NCI-H2081 (cell line): ENCODE results near the gene GSTK1.
"Not testable (repeated sequence)": the region's sequence is repeated elsewhere in the genome, so short reads cannot be mapped to it uniquely, and the experiment has no call there.

Source experiments
- DNase-seq, 2 experiments: peaks; one replicate each; lab custom pipeline; 2025; lab: John Stamatoyannopoulos, UW

GSTK1 gene

DNA sequence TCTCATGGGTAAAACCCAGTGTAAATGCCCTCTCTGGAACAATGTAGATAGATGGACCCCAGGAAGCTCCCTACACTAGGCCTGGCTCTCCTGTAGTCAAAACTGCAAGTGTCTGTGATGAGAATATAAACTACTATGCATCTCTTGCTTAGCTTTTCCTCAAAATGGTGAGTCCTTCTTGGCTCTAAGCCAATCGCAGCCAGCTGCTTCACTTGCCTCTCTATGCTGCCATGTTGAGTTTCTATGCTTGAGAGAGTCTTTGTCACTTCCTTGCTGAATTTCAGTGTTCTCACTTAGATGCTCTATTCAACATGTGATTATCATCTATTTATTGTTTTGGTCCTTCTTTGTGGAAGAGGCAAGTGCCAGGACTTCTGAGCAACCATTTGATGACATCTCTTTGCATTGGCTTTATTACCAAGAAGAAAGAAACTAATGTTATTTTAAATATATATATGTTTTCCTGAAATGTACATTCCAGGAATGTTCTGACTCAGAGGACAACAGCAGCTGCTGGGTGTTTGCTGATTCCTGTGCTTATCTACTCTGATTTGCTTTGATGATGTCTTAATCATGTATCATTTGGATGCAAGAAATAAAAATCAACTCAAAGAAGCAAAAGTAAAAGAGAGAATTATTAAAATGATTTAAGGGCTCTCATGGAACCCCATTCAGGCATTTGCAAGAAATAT is 24.8 kb upstream of the GSTK1 start:
- no peak for DNase-seq

DNA sequence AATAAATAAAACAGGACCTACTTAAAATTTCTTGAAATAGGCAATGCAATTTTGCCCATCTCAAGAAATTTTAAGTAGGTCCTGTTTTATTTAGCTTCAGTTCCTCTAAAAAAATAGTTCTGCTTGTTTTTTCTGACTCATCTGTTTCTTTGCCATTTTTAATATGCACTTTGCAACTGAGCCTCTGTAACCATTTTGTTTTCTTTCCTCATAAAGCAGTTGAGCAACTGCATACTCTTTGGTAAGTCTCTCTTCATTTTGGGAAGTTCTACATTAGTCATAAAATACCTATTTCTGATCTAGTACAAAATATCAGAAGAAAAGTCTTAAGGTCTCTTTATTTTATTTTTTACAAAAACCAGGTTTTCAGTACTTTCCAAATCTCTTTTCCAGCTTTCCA is 23.4 kb upstream of the GSTK1 start:
- no peak for DNase-seq

DNA sequence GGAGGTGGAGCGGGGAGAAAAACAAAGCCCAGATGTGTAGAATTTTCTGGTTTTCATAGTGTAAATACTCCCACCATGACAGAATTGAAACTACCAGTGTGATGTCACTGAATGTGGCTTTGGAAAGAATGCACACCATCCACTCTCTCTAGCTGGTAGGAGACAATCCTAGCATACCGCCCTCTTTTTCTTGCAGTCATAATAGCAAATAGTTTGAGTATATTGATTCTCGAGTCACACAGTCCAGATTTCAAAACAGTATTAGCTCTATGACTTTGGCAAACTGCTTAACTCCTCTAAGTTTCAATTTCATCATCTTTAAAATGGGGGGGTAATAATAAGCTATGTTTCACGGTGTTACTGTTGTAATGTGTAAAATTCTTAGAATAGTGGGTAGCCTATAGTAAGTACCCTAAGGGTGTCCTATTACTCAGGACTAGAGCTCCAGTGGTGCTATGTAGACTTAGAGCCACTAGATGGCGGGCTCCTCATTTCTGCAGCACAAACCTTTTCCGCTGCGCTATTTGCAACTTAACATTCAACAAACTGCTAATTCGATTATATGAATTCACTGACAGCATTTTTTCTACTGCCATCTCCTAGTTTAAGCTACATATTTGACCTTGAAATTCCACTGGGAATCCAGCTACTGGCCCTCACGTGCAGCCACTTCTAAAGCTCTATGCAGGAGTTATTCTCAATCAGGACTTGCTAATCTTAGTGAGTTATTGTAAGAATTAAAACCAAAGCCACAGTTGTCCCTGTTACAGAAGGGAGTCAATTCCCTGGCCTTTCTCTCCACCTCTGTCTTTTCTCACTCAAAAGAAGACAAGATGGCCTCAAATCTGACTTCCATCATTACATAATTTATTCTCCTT is 22.7 kb upstream of the GSTK1 start:
- peak; percentile 71 to 72 for DNase-seq

DNA sequence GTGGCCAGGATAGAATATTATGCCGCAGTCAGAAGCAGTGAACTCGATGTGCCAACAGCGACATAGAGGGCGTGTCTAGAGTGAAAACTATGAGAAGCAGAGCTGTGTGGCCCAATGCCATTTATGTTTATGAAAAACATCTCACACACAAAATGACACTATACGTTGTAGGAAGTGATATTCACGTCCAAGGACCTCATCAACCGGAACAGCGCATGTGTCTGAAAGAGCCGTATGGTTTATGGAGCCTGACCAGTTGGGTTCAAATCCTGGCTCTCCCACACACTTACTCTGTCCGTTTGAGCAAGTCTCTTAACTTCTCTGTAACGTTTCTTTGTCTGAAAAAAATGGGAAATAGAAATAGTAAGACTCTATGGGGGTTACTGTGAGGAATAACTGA is 20.9 kb upstream of the GSTK1 start:
- DNase-seq: no peak

DNA sequence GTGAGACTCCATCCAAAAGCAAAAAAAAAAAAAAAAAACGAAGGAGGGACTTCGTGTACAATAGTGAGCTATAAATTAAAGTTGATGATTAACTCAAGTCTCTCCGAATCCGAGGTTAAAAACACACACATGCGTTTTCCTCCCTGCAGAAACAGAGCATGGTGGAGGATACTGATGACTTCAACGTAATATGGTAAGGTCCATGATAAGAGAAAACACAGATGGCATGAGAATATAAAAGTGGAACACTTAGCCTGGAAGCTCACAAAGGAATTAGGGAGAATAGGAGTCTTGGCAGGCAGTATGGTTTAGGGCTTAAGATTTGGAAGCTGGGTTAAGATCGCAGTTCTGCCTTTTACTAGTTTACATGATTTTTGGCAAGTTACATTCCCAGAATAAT is 20.1 kb upstream of the GSTK1 start:
- no peak for DNase-seq

DNA sequence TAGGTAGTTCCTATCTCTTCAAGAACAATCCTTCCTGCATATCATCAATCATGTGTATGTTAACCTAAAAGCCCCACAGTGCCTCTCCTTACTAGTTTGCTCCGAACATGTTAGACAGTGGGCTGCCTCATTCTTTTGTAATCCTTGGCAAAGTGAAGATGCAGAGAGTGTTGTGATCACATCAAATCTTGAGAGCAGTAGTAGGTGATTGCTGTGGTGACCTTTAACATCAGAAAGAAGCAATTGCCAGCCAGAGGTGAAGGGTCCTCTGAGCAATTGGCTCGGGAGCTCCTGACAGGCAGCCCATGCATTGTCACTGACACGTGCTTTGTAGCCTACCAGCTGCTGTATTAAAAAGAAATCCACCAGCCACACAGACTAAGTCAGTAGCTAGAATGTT is 19.6 kb upstream of the GSTK1 start:
- no peak for DNase-seq

DNA sequence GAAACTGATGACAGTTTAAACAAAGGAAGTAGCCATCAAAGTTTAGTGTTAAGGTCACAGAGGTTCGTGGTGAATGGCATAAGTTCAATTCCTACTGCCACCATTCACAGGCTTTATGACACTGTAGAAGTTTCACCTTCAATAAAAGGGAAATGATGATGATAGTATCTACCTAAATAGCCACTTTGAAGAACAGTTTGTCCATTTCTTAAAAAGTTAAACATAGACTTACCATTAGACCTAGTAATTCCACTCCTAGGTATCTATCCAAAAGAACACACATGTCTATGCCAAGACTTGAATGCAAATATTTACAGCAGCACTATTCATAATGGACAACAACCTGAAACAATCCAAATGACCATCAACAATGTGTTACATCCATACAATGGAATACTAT is 18.9 kb upstream of the GSTK1 start:
- no peak for DNase-seq

DNA sequence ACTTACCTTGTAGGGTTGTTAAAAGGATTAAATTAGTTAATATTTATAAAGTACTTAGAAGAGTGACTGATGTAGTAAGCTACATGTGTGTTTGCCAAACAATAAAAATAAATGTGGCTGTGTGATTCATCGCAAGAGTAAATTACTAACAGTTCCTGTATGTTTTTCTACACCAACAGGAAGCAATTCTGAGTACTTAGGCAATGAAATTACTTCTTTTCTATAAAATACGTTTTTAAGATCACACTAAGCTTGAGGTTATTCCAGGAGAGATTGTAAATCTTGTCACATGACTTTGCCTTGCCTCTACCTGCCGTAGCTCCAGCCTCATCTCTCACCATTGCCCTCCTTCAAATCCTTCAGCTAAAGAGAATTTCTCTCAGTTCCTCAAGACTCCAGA is 18.1 kb upstream of the GSTK1 start:
- DNase-seq: peak; percentile 8 to 50

DNA sequence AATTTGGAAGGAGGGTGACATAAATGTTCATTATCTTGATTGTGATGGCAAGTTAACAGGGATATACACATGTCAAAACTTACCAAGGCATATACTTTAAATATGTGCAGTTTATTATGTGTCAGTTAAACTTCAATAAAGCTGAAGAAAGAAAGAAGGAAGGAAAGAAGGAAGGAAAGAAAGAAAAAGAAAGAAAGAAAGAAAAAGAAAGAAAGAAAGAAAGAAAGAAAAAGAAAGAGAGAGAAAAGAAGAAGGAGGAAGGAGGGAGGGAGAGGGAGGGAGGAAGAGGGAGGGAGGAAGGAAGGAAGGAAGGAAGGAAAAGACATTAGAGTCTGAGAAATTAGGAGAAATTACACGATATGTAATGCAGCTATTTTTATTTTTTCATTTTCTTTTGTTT is 15.9 kb upstream of the GSTK1 start:
- no peak for DNase-seq

DNA sequence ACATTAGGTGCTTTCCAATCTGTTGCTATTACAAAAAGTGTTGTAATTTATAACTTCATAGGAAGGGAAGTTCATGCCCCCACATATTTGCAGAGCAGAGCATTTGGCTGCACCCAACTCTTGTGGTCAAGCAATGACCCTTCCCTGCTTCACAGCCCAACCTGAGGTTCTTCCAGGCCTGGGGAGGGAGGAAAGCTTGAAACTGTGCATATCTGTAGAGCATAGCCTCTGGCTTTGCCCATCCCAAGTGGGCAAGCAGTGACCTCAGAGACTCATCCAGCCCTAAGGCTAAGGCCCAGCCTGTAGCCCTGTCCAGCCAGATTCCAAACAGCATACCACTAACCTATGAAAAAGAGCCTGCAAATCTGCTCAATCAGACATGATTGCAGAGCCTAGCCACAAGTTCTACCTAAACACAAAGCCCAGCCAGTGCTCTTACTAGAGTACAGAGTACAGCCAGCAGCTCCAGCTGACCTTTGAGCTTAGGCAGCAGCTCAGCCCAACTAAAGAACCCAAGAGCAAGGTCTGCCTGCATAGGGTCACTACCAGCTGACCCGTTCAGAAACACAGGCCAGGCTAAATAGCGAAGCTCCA is 14.4 kb upstream of the GSTK1 start:
- no peak for DNase-seq

DNA sequence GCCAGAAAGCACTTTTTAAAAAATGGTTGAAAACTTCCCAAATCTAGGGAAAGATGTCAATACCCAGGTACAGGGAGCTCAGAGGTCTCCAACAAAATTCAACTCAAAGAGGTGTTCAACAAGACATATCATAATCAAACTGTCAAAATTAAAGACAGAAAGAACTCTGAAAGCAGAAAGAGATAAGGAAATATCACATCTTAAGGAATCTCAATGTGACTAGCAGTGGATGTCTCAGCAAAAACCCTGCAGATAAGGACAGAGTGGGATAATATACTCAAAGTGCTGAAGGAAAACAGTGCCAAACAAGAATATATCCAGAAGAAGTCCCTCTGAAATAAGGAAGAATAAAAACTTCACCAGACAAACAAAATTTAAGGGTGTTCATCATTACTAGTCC is 13.0 kb upstream of the GSTK1 start:
- no peak for DNase-seq

DNA sequence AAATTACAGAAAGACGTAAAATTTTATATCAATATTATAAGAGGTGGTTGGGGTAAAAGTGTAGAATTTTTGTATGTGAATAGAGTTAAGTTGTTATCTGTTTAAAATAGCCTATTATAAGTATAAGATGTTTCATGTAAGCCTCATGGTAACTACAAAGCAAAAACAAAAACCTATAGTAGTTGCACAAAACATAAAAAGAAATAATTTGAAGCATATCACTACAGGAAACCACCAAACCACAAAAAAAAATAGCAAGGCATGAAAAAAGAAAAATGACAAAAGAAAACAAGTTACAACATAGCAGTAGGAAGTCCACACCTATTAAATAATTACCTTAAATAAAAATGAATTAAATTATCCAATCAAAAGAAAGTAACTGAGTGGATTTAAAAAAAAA is 12.4 kb upstream of the GSTK1 start:
- no peak for DNase-seq

DNA sequence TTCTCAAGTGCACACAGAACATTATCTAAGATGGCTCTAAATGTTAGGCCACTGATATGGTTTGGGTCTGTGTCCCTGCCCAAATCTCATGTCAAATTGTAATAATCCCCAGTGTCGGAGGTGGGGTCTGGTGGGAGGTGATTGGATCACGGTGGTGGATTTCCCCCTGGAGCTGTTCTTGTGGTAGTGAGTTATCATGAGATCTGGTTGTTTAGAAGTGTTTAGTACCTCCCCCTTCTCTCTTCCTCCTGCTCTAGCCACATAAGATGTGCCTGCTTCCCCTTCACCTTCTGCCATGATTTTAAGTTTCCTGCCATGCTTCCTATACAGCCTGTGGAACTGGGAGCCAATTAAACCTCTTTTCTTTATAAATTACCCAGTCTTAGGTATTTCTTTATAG is 11.2 kb upstream of the GSTK1 start:
- no peak for DNase-seq

DNA sequence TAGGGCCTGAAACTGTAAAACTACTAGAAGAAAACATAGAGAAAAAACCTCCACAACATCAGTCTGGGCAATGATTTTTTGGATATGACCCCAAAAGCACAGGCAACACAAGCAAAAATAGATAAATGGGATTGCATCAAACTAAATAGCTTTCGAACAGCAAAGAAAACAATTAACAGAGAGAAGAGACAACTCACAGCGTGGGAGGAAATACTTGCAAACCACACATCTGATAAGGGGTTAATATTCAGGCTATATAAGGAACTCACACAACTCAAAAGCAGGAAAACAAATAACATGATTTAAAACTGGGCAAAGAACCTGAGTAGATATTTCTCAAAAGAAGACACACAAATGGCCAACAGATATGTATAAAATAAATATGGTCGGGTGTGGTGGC is 7.7 kb upstream of the GSTK1 start:
- DNase-seq: no peak

DNA sequence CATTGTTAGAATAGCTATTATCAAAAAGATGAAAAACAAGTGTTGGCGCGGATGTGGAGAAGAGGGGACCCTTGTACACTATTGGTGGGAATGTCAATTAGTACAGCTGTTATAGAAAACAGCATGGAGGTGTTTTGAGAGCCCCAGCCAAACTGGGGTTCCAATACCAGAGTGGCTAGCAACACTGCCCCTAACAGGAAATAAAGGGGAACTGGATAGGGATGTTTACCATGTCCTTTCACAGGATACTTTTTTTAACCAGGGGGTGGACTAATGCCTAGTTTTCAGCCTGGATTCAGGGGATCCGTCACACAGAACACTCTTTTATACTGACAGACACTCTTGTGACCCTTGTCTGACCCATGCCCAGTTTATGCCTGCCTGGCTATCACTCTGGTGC is 6.9 kb upstream of the GSTK1 start:
- DNase-seq: no peak

DNA sequence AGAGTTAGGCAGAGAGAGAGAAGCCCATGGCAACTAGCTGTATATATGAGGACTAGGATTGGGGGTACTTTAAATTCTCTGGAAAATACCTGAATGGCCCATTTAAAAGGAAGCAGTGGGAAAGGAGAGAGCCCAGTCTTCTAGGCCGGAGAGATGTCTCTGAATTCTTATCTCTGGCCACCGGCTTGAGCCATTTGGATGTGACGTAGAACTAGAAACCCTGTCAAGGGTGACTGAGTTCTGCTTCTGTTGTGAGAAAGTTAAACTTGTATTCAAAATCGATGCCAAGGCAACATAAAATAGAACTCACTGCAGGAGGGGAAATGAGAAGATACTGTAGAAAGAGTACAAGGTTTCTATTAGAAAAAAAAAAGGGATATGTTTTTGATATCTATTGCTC is 6.3 kb upstream of the GSTK1 start:
- DNase-seq: no peak

DNA sequence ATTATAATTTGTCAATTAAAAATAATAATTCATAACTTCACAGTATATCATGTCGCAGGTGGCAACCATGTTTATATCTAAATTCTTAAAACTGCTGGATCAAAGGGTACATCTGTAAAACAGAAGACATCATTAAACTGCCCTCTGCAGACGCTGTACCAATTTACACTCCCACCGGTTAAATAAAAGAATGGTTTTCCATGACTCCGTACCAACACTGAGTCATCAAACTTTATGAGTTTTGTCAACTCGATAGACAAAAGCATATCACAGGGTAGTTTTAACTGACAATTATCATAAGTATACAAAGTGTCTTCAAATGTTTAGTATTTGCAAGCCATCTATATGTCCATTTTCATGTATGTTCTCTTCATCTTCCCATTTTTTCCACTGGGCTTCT is 5.7 kb upstream of the GSTK1 start:
- no peak for DNase-seq

DNA sequence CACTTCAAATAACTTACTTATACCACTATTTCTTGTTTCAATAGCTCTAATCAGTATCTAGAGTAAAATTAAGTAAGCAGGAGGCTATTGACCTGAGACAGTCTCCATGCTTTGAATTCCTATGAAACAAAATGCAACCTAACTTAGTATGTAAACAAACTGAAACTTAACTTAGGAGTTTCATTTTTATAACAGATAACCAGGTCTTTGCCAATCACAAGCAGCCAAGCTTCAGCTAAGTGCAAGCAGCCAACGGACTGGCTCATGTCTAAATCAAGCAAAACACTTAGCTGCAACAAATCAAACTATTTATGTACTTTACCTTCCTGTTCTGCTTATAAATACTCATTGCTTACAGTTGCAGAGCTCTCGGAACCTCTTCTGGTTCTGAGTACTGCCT is 4.4 kb upstream of the GSTK1 start:
- no peak for DNase-seq

DNA sequence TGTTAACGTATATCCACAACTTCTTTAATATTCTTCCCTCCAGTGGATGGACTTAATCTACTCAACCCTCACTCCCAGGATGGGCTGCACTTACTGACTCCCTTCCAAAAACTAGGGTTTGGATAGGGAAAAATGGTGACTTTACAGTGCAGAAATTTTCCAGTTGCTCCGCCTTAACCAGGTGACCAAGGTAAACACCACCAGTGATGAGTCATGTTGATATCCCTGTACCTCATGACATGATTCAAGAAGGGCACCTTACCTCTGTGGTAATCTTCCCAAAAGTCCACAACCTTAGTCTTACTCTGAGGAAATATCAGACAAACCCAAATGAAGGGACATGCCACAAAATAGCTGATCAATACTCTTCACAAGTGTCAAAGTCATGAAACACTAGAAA is 3.5 kb upstream of the GSTK1 start:
- no peak for DNase-seq

DNA sequence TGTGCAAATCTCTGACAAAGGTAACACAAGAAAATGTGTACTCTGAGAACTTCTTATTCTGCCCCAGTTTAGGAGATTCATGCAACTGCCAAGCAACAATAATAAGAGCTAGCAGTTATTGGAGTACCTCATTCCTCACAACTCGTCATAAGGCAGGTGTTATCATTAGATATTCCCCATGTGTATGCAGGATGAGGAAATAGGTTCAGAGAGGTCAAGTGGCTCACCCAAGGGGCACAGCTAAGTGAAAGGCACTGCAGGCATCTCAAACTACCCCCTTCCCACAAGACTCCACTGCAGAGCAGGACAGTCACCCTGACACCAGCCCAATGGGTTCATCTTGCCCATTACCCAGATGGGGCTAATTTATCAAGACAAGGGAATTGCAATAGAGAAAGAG is 1.3 kb upstream of the GSTK1 start:
- DNase-seq: no peak

DNA sequence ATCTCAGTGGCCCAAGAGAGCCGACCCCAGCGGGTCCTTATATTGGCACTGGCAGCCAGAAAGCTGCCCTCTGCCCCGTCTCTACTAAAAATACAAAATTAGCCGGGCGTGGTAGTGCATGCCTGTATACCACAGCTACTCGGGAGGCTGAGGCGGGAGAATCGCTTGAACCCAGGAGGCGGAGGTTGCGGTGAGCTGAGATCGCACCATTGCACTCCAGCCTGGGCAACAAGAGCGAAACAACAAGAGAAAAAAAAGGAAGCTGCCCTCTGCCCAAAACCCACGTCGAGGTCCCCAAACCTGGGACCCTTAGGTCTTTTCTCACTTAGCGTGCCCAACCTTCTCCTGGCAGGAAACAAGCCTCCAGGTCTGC is 941 bp downstream of the GSTK1 start:
- not testable (repeated sequence) for DNase-seq

DNA sequence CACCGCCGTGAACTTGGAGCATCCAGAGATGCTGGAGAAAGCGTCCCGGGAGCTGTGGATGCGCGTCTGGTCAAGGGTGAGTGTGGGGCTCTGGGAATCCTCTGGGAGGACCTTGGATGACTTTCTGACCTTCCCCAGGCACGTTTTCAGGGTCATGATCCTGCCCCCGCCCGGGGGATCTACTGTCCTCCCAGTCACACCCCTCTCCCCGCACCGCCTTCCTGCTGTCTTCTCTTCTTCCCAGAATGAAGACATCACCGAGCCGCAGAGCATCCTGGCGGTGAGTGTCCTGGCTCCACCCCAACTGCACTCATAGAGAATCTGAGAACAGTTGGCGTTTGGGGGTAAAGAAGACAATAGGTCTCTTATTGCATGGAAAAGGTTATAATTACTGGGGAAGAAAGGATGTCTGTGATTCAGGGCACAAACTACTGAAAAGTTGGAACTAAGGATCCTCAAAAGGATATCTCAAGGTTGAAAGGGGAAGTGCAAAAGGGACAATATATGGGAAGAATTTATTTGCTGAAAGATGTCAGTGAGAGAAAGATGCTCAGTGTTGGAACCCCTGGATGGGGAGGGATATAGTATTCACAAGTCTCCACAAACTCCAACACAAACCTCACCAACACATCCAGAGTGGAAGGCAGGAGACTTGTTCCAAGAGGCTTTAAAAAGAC is 1.9 kb downstream of the GSTK1 start:
- DNase-seq: no peak

DNA sequence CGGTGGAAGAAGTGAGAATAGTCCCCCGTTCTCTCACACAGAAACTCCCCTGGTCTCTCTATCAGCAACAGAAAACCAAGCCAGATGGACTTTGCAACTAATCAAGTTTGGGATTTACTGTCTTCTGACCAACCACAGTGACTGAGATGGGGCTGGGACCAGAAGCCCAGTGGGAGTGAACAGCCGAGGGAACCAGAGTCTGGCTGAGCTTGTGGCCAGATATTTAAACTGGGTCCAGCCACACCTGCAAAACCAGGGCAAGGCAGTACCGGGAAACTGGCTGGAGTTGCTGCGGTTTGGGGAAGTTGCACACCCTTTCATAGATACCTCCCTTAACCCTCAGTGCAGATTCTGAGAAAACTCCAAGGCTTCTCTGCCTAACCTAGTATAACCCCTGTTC is 6.0 kb downstream of the GSTK1 start:
- no peak for DNase-seq
